ENCODE data around the gene MSH5. TPM values are rescaled to one million over a fixed set of nuclear protein-coding genes. Genes with fewer than 3 reads are reported as not detected.

Gene MSH5
- total and polyA plus RNA-seq, 2 of the 13 experiments (the other 11 are each of a cell fraction or from before 2014, with no cell fraction given), result 10.2 to 38.7 TPM

- TF ChIP-seq ZNF569 (CRISPR knock-in tag; IDR thresholded peaks at IDR 0.05; ENCODE audit: borderline replicate concordance), result no peak
- no peak for TF ChIP-seq ZFP90 (CRISPR knock-in tag; IDR thresholded peaks at IDR 0.05; ENCODE audit: borderline replicate concordance)
- TF ChIP-seq DPF2 (CRISPR knock-in tag; IDR thresholded peaks at IDR 0.05; ENCODE audit: borderline replicate concordance, low read depth), result no peak; the same call in 1 of the 2 replicates
- TF ChIP-seq MLX (CRISPR knock-in tag; IDR thresholded peaks at IDR 0.05), result no peak
- TF ChIP-seq KDM1A (CRISPR knock-in tag; IDR thresholded peaks at IDR 0.05), result peak; percentile 30; the same call in 1 of the 2 replicates
- no peak for TF ChIP-seq ARID3A (IDR thresholded peaks at IDR 0.05; ENCODE audit: low read depth, low read length)
- TF ChIP-seq ZNF367 (CRISPR knock-in tag; IDR thresholded peaks at IDR 0.05; ENCODE audit: borderline replicate concordance), result no peak
- peak; percentile 49; the same call in 1 of the 2 replicates for TF ChIP-seq REPIN1 (CRISPR knock-in tag; IDR thresholded peaks at IDR 0.05; ENCODE audit: borderline replicate concordance, low read depth)
- TF ChIP-seq ZNF577 (CRISPR knock-in tag; IDR thresholded peaks at IDR 0.05; ENCODE audit: borderline replicate concordance, low read depth), result no peak
- TF ChIP-seq ZBTB1 (CRISPR knock-in tag; IDR thresholded peaks at IDR 0.05; ENCODE audit: borderline replicate concordance), result no peak
- TF ChIP-seq KDM4B (CRISPR knock-in tag; IDR thresholded peaks at IDR 0.05), result peak; percentile 82
- TF ChIP-seq ZNF770 (CRISPR knock-in tag; IDR thresholded peaks at IDR 0.05), result no peak
- TF ChIP-seq ZBTB7B (CRISPR knock-in tag; IDR thresholded peaks at IDR 0.05), result peak; percentile 55
- TF ChIP-seq HDAC2 (CRISPR knock-in tag; IDR thresholded peaks at IDR 0.05), result no peak; the same call in 1 of the 2 replicates
- TF ChIP-seq KLF16 (CRISPR knock-in tag; IDR thresholded peaks at IDR 0.05), result peak in 1 of 2 experiments; percentile 95; a peak in 2 of 4 replicates
- no peak for TF ChIP-seq SRSF4 (IDR thresholded peaks at IDR 0.05; ENCODE audit: low read depth, low read length, poor library complexity, severe bottlenecking)
- TF ChIP-seq RAD51 (IDR thresholded peaks at IDR 0.05; ENCODE audit: borderline replicate concordance), result no peak
- no peak for TF ChIP-seq HMG20A (CRISPR knock-in tag; IDR thresholded peaks at IDR 0.05; ENCODE audit: borderline replicate concordance)
- TF ChIP-seq ZNF589 (CRISPR knock-in tag; conservative IDR thresholded peaks at IDR 0.05), result peak; percentile 65; the same call in 1 of the 2 replicates
- 0 out of 2 replicates have a peak, but pooled peaks have one; percentile 16 for TF ChIP-seq SNAPC5 (CRISPR knock-in tag; IDR thresholded peaks at IDR 0.05; ENCODE audit: borderline replicate concordance)
- peak; percentile 16; the same call in 1 of the 2 replicates for TF ChIP-seq ARID2 (CRISPR knock-in tag; IDR thresholded peaks at IDR 0.05; ENCODE audit: borderline replicate concordance)
Observed at GRCh38 chr6:31736021-31736767, 3.6 kb upstream of the MSH5 start, which contains the start of gene CLIC1 (continued).

Data from HepG2 (cell line).